Measurements from ENCODE around the gene TRAM2.

The TRAM2 gene

DNA sequence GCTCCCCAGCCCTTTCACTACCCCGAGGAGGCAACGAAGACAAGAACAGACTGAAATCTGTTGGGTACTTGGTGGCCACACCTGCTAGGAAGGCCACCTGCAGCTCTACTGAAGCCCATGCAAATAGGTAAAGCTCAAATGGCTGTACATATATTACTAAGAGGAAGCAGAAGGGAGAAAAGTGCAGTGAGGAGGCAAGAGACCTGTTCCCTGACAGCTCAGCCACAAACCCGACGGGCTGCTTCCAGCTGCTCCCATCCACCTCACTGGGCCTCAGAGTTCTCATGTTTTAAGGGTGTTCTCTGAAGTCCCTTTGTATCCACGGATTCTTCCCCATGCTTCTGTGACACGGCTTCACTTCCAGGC lies 24.6 kb downstream of the TRAM2 start:
- H3K9me3 ChIP-seq (ENCODE audit: low read length) = no peaks in the 10 kb centered on the region

DNA sequence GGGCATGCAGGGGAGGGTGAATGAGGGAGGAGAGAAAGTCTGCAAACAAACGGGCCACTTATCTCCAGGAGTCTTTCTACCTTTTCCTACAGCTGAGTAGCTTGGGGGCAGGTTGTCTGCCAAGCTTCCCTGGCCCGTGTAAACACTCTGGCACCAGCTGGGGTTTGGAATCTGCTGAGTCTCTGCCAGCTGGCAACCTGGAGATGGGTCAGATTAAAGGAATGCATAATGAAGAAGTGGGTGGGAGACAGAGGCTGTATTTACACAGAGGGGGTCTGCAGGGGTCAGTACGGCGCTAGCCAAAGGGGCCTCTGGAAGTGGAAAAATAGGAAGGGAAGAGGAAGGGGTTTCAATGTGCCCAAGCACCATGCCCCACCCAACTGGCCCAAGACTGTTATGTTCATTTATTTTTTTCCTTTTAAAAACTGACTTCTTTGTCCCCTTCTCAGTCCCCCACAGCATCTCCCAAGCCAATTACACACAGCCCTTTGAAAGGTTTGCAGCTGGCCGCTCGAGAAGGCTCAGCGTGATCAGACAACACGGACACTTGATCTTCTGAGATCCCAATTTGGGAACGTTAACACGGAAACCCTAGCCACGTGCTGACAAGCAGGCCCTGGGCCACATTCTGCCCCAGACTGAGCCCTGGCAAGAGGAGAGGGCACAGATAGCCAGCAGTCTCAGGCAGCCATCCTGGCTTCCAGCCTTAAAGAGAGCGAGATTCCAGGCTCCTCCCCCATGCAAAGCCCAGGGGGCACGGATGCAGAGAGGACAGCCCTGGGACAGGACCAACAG lies 25.2 kb downstream of the TRAM2 start:
- H3K4me2 ChIP-seq (ENCODE audit: low read length) = peak overlapping the region; percentile 59
- H3K9me3 ChIP-seq (ENCODE audit: low read length) = no peaks in the 10 kb centered on the region
- peaks cover 85% of the 10 kb centered on the region for H3K4me1 ChIP-seq (ENCODE audit: insufficient read depth, low read length, severe bottlenecking)
- H3K27ac ChIP-seq (ENCODE audit: low read depth, low read length, poor library complexity, severe bottlenecking) = peak overlapping the region; percentile 95
- no peak overlapping the region for H2AFZ ChIP-seq (ENCODE audit: low read length)
- no peaks in the 10 kb centered on the region for H4K20me1 ChIP-seq (ENCODE audit: insufficient read depth, low read length)
- H3F3A ChIP-seq (ENCODE audit: insufficient read depth, low read length) = no peaks in the 10 kb centered on the region
- peak overlapping the region; percentile 67 for H3K9ac ChIP-seq (ENCODE audit: low read length)
- H3K9me2 ChIP-seq (ENCODE audit: low read depth, low read length) = no peaks in the 10 kb centered on the region
- TF ChIP-seq, protein P1, sequence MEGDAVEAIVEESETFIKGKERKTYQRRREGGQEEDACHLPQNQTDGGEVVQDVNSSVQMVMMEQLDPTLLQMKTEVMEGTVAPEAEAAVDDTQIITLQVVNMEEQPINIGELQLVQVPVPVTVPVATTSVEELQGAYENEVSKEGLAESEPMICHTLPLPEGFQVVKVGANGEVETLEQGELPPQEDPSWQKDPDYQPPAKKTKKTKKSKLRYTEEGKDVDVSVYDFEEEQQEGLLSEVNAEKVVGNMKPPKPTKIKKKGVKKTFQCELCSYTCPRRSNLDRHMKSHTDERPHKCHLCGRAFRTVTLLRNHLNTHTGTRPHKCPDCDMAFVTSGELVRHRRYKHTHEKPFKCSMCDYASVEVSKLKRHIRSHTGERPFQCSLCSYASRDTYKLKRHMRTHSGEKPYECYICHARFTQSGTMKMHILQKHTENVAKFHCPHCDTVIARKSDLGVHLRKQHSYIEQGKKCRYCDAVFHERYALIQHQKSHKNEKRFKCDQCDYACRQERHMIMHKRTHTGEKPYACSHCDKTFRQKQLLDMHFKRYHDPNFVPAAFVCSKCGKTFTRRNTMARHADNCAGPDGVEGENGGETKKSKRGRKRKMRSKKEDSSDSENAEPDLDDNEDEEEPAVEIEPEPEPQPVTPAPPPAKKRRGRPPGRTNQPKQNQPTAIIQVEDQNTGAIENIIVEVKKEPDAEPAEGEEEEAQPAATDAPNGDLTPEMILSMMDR (IDR thresholded peaks at IDR 0.05; ENCODE audit: low read length) = no peak
- no peak for TF ChIP-seq EZH2 (IDR thresholded peaks at IDR 0.05; ENCODE audit: borderline replicate concordance, low read length)
- no peaks in the 10 kb centered on the region for H3K27me3 ChIP-seq (ENCODE audit: insufficient read depth, low read length)
- no peaks in the 10 kb centered on the region for H3K36me3 ChIP-seq (ENCODE audit: insufficient read depth, low read length)
- peak overlapping the region; percentile 29 for H3K4me3 ChIP-seq (ENCODE audit: low read depth, low read length, poor library complexity, severe bottlenecking)
- peaks cover 65% of the 10 kb centered on the region for H3K79me2 ChIP-seq (ENCODE audit: insufficient read depth, low read length)

More for the DNA sequence above, 24.6 kb downstream of the TRAM2 start:
- Histone ChIP-seq H3K9ac (ENCODE audit: low read length) (peak overlapping the region; percentile 67; the same call in 1 of the 2 replicates), H3F3A (ENCODE audit: insufficient read depth, low read length) (no peaks in the 10 kb centered on the region), H3K4me1 (ENCODE audit: insufficient read depth, low read length, severe bottlenecking) (peaks cover 79% of the 10 kb centered on the region), H4K20me1 (ENCODE audit: insufficient read depth, low read length) (no peaks in the 10 kb centered on the region), H3K4me3 (ENCODE audit: low read depth, low read length, poor library complexity, severe bottlenecking) (peak overlapping the region; percentile 29), H3K9me2 (ENCODE audit: low read depth, low read length) (no peaks in the 10 kb centered on the region), H2AFZ (ENCODE audit: low read length) (no peak overlapping the region), H3K27me3 (ENCODE audit: insufficient read depth, low read length) (no peaks in the 10 kb centered on the region), H3K4me2 (ENCODE audit: low read length) (peak overlapping the region; percentile 59), H3K27ac (ENCODE audit: low read depth, low read length, poor library complexity, severe bottlenecking) (peak overlapping the region; percentile 95), H3K79me2 (ENCODE audit: insufficient read depth, low read length) (peaks cover 63% of the 10 kb centered on the region), H3K36me3 (ENCODE audit: insufficient read depth, low read length) (no peaks in the 10 kb centered on the region)
- TF ChIP-seq, protein P1 (IDR thresholded peaks at IDR 0.05; ENCODE audit: low read length) = no peak
- TF ChIP-seq EZH2 (IDR thresholded peaks at IDR 0.05; ENCODE audit: borderline replicate concordance, low read length) = no peak

DNA sequence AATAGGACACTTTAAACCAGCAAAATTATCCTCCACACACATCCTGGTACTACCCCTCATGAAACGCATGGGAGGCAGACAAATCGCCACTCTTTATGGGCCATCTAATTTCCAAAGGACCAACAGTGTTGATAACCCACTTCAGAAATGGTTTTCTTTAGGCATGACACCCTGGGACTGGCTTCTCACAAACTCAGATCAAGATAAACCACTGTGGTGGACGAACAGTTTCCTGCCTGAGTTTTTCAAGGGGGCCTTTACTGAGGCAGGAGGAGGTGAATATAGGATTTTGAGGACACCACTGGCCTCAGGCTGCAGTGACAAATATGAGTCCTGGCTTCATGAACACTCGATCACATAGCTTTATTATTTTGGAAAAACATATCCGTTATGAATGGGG lies 26.0 kb downstream of the TRAM2 start:
- Histone ChIP-seq H3K4me1 (ENCODE audit: insufficient read depth, low read length, severe bottlenecking) (peaks cover 87% of the 10 kb centered on the region), H3K4me3 (ENCODE audit: low read depth, low read length, poor library complexity, severe bottlenecking) (no peak overlapping the region), H2AFZ (ENCODE audit: low read length) (no peak overlapping the region), H3K79me2 (ENCODE audit: insufficient read depth, low read length) (peaks cover 68% of the 10 kb centered on the region), H3K4me2 (ENCODE audit: low read length) (peak overlapping the region; percentile 59; the same call in 1 of the 2 replicates), H3K9ac (ENCODE audit: low read length) (no peak overlapping the region; the same call in 1 of the 2 replicates), H3K36me3 (ENCODE audit: insufficient read depth, low read length) (no peaks in the 10 kb centered on the region), H3K27ac (ENCODE audit: low read depth, low read length, poor library complexity, severe bottlenecking) (peak overlapping the region; percentile 95), H3K9me2 (ENCODE audit: low read depth, low read length) (no peaks in the 10 kb centered on the region), H3K9me3 (ENCODE audit: low read length) (no peaks in the 10 kb centered on the region), H3F3A (ENCODE audit: insufficient read depth, low read length) (no peaks in the 10 kb centered on the region), H4K20me1 (ENCODE audit: insufficient read depth, low read length) (no peaks in the 10 kb centered on the region), H3K27me3 (ENCODE audit: insufficient read depth, low read length) (no peaks in the 10 kb centered on the region)
- TF ChIP-seq, protein P1 (IDR thresholded peaks at IDR 0.05; ENCODE audit: low read length) = no peak
- TF ChIP-seq EZH2 (IDR thresholded peaks at IDR 0.05; ENCODE audit: borderline replicate concordance, low read length) = no peak

Data from OCI-LY1 (cell line).